Spleen (tissue), 11 donors: ENCODE measurements around the gene C3orf22. TPM values are rescaled to one million over a fixed set of nuclear protein-coding genes. Genes with fewer than 3 reads are reported as not detected.

Source experiments
- DNase-seq: peaks from one replicate; pipeline ENCODE4 v3.0.0-alpha.2; 2020
- H3K27ac ChIP-seq, 8 donors: fragments of 200-600 bp; sonication (generic) in 7 of 8; 1 replicate in 4 of 8; 2 replicates in 4 of 8; pipeline versions ENCODE4 v1.5.0 to v1.8.0; 2016 to 2021; ENCODE audit warnings: inconsistent platforms in 4 of 8, mild to moderate bottlenecking in 4 of 8, moderate library complexity in 1 of 8
- H3K27me3 ChIP-seq, 7 donors: fragments of 200-600 bp; sonication (generic) in 6 of 7; replicated peaks in 1 of 7; 1 replicate in 4 of 7; 2 replicates in 3 of 7; pipeline versions ENCODE4 v1.5.0 to v1.8.0; 2016 to 2021; ENCODE audit warnings: inconsistent platforms in 3 of 7, mild to moderate bottlenecking in 1 of 7
- H3K36me3 ChIP-seq, 6 donors: fragments of 200-600 bp; sonication (generic) in 5 of 6; 1 replicate in 4 of 6; 2 replicates in 2 of 6; pipeline versions ENCODE4 v1.5.0 to v1.8.0; 2016 to 2021; ENCODE audit warnings: inconsistent platforms in 2 of 6
- H3K4me1 ChIP-seq, 6 donors: fragments of 200-600 bp; sonication (generic) in 5 of 6; 1 replicate in 3 of 6; 2 replicates in 3 of 6; pipeline versions ENCODE4 v1.5.0 to v1.8.0; 2016 to 2021; ENCODE audit warnings: inconsistent platforms in 3 of 6
- H3K4me3 ChIP-seq, 8 donors: fragments of 200-600 bp; sonication (generic) in 7 of 8; 1 replicate in 4 of 8; 2 replicates in 4 of 8; pipeline versions ENCODE4 v1.5.0 to v1.8.0; 2016 to 2021; ENCODE audit warnings: inconsistent platforms in 4 of 8, mild to moderate bottlenecking in 4 of 8, moderate library complexity in 2 of 8
- H3K9me3 ChIP-seq, 8 donors: fragments of 200-600 bp; sonication (generic) in 7 of 8; 1 replicate in 4 of 8; 2 replicates in 4 of 8; pipeline versions ENCODE4 v1.5.0 to v1.8.0; 2016 to 2021; ENCODE audit warnings: inconsistent platforms in 4 of 8
- POLR2A ChIP-seq, 3 donors: fragments of 450-650 bp; IDR thresholded peaks; one replicate each; pipeline ENCODE4 v1.5.1; 2017; ENCODE audit warnings: antibody characterized with exemption in 3 of 3, mild to moderate bottlenecking in 1 of 3
- POLR2AphosphoS5 ChIP-seq, 3 donors: sonication (generic); formaldehyde crosslinking; IDR thresholded peaks; one replicate each; pipeline ENCODE4 v1.5.1; 2017; ENCODE audit warnings: antibody characterized with exemption in 3 of 3
- WGBS, 5 donors: extraction: QIAGEN DNeasy Blood & Tissue Kit in 3 of 5; methylation state at CpG; one replicate each; pipeline versions ENCODE4 v1.1.5 to v1.1.7; 2013 to 2018; 5-methylcytosine and 5-hydroxymethylcytosine counted together
- intact Hi-C: fragments of 100-400 bp; cut with DNase I; formaldehyde crosslinking; loops from one replicate; pipeline ENCODE4 v1.15.0; 2023; ENCODE audit warnings: low total_unique reads
- polyA plus RNA-seq, 3 donors: library from polyadenylated mRNA; stranded (reverse); fragments of 200-250 nt; gene quantifications; one replicate each; pipeline ENCODE4 v1.2.1, GENCODE V29; 2013
- total RNA-seq, 7 donors: library from RNA; depleted of rRNA in 3 of 7; stranded (reverse); fragments of >200 nt in 3 of 7; fragmentation: NEBNext Ultra II Directional in 4 of 7; extraction: Animal tissue kit (Norgen Biotek cat#: 25700) in 4 of 7; gene quantifications; one replicate each; pipeline versions ENCODE4 v1.1.0 to v1.2.1, GENCODE V29; 2016 to 2021
- TF ChIP-seq, protein P1 (sequence below), 11 experiments: fragments of 200-600 bp in 7 of 11; fragments of 450-650 bp in 4 of 11; sonication (generic) in 4 of 11; IDR thresholded peaks in 8 of 11; conservative IDR thresholded peaks in 3 of 11; 1 replicate in 7 of 11; 2 replicates in 4 of 11; pipeline versions ENCODE4 v1.4.0 to v1.8.0; 2016 to 2021; ENCODE audit warnings: antibody characterized with exemption in 11 of 11, inconsistent platforms in 4 of 11, mild to moderate bottlenecking in 1 of 11
- donor health status: healthy with polysubstance abuse.
- donor health status: DM: no; HTN: no; CAD: no; lungs with moderate emphysema.
- donor health status: DM: no; HTN: no; CAD: no.
- donor health status: Bipolar disorder and iron deficiency.
- donor health status: healthy.
- donor health status: DM: no; HTN: no; CAD: no.
- donor health status: DM: yes; HTN: yes; CAD: no.

Gene C3orf22
- total and polyA plus RNA-seq, 10 donors = not detected

DNA sequence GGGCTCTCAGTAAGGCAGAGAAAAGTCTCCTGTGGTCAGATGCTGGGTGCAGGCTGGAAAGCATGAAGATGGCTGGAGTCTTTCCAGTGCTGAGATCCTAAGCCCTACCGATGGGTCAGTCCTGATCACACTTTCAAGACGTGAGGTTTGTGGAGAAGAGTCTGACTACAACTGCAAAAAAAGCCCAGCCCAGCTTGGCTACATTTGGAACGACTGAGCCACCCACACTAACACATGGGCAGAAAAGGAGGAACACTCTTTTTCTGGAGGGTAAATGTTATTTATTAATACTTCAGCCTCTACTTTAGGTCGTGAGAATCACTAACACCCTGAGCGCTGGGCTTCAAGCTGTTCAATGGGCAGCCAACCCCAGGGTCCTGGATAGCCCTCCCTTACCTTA, 22.0 kb upstream of the C3orf22 start:
- TF ChIP-seq, protein P1, sequence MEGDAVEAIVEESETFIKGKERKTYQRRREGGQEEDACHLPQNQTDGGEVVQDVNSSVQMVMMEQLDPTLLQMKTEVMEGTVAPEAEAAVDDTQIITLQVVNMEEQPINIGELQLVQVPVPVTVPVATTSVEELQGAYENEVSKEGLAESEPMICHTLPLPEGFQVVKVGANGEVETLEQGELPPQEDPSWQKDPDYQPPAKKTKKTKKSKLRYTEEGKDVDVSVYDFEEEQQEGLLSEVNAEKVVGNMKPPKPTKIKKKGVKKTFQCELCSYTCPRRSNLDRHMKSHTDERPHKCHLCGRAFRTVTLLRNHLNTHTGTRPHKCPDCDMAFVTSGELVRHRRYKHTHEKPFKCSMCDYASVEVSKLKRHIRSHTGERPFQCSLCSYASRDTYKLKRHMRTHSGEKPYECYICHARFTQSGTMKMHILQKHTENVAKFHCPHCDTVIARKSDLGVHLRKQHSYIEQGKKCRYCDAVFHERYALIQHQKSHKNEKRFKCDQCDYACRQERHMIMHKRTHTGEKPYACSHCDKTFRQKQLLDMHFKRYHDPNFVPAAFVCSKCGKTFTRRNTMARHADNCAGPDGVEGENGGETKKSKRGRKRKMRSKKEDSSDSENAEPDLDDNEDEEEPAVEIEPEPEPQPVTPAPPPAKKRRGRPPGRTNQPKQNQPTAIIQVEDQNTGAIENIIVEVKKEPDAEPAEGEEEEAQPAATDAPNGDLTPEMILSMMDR (IDR thresholded peaks at IDR 0.05 in 8 of 11, conservative IDR thresholded peaks at IDR 0.05 in 3 of 11) = no peak
- TF ChIP-seq POLR2AphosphoS5 (IDR thresholded peaks at IDR 0.05) (no peak), POLR2A (IDR thresholded peaks at IDR 0.05) (no peak)
- DNase-seq = no peak
- intact Hi-C loops = no loop called here
- H3K4me1 ChIP-seq = no peaks in the 10 kb centered on the region
- no peaks in the 10 kb centered on the region for H3K9me3 ChIP-seq
- WGBS, 5 donors = 81 to 89% (median 83%) methylated on average over 5 of the region's 5 CpGs
- H3K4me3 ChIP-seq = no peak overlapping the region
- H3K27ac ChIP-seq = no peak overlapping the region
- no peaks in the 10 kb centered on the region for H3K27me3 ChIP-seq
- H3K36me3 ChIP-seq = no peaks in the 10 kb centered on the region

DNA sequence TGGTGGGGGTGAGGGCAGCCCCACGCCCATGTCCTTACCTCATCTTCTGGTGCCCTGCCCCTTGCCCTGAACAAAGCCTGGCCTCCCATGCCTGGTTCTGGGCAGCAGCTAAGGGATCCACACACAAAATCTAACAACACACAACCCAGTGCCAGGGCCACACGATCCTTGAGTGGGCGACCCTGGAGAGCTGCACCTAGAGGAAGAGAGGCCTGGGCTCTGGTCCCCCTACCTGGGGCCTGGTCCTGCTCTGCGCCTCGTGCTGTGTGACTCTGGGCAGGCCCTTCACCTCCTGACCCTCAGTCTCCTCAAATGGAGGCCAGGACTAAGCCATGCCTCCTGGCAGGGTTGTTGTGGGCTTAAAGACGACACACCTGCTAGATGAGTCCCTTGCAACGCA, 20.0 kb upstream of the C3orf22 start:
- no peak for DNase-seq
- intact Hi-C loops = no loop called here

DNA sequence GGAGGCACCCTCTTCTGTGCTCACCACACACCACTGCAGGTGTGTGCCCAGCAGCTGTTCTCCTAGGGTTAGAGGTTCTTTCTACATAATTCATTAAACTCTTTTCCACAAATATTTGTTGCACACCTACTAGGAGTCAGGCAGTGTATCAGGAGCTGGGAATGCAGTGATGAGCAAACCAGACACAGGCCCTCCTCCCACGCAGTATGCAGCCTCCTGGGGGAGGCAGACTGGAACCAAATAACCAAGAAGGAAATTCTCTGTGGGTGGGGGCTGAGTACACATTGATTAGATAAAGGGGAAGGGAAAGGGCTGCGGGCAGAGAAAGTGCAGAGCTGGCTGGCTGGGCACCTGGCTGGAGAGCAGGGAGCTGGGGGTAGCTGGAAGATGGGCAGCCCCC, 18.5 kb upstream of the C3orf22 start:
- H3K27ac ChIP-seq = no peak overlapping the region
- TF ChIP-seq, protein P1 (IDR thresholded peaks at IDR 0.05 in 8 of 11, conservative IDR thresholded peaks at IDR 0.05 in 3 of 11) = no peak
- TF ChIP-seq POLR2A (IDR thresholded peaks at IDR 0.05) (no peak), POLR2AphosphoS5 (IDR thresholded peaks at IDR 0.05) (no peak)
- H3K9me3 ChIP-seq = no peaks in the 10 kb centered on the region
- WGBS, 5 donors = 63 to 90% (median 79%) methylated on average over 2 of the region's 2 CpGs
- H3K36me3 ChIP-seq = no peaks in the 10 kb centered on the region
- no peak for DNase-seq
- no peak overlapping the region for H3K4me3 ChIP-seq
- H3K4me1 ChIP-seq = no peaks in the 10 kb centered on the region
- no peaks in the 10 kb centered on the region for H3K27me3 ChIP-seq
- intact Hi-C loops = no loop called here

More for the DNA sequence above, 20.0 kb upstream of the C3orf22 start:
- Histone ChIP-seq H3K4me3 (no peak overlapping the region), H3K4me1 (no peaks in the 10 kb centered on the region), H3K36me3 (no peaks in the 10 kb centered on the region), H3K9me3 (no peaks in the 10 kb centered on the region), H3K27ac (no peak overlapping the region), H3K27me3 (no peaks in the 10 kb centered on the region)
- 89 to 96% (median 90%) methylated on average over 7 of the region's 7 CpGs for WGBS, 5 donors
- TF ChIP-seq, protein P1 (IDR thresholded peaks at IDR 0.05 in 8 of 11, conservative IDR thresholded peaks at IDR 0.05 in 3 of 11) = no peak
- TF ChIP-seq POLR2AphosphoS5 (IDR thresholded peaks at IDR 0.05) (no peak), POLR2A (IDR thresholded peaks at IDR 0.05) (no peak)

DNA sequence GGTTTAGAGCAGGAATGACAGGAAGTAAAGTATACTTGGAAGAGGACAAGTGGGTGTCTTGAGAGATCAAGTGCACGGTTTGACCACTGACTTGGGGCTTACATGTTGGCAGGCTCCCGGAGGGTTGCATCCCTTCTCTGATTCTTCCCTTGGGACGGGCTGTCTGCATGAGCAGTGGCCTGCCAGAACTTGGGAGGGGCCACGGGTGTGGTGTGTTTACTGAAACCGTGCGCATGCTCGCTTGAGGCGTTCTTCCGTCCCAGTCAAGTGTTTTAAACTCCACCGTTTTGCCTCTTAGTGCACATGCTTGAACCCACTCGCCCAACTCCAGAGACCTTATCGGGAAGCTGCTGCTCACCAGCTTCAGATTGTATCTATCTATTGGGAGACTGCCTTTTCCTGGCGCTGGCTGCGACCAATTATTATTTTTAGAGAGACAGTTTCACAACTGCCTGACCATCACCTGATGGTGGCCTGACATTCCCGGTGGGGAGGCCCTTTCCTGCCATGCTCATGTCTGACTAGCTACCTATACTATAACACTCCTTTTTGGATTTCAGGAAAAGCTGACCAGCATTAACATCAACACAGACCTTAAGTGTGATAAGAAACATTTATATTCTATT, 14.9 kb upstream of the C3orf22 start:
- Histone ChIP-seq H3K4me1 (no peaks in the 10 kb centered on the region), H3K9me3 (no peaks in the 10 kb centered on the region), H3K27me3 (no peaks in the 10 kb centered on the region), H3K4me3 (no peak overlapping the region), H3K36me3 (no peaks in the 10 kb centered on the region), H3K27ac (no peak overlapping the region)
- TF ChIP-seq POLR2A (IDR thresholded peaks at IDR 0.05) = no peak
- TF ChIP-seq, protein P1 (IDR thresholded peaks at IDR 0.05 in 8 of 11, conservative IDR thresholded peaks at IDR 0.05 in 3 of 11) = no peak
- TF ChIP-seq POLR2AphosphoS5 (IDR thresholded peaks at IDR 0.05) = no peak
- no peak for DNase-seq
- intact Hi-C loops = no loop called here
- WGBS, 5 donors = 73 to 90% (median 86%) methylated on average over 15 of the region's 15 CpGs
